HepG2 (cell line): ENCODE data around the gene ITPRIPL1. TPM values are rescaled to one million over a fixed set of nuclear protein-coding genes. Genes with fewer than 3 reads are reported as not detected.

Experiments
- ATAC-seq: fragments of 200-7000 bp; cut with Tn5 transposase; 3 replicates; pipeline ENCODE4 v1.9.1; 2020; ENCODE audit warnings: mild to moderate bottlenecking, moderate library complexity
- BruUV-seq: library from RNA; stranded (reverse); fragments of 400-500 nt; replicated peaks from 2 replicates; lab custom pipeline; 2021; lab: Mats Ljungman, UMichigan
- CTCF ChIA-PET: fragments of 300-600 bp; formaldehyde crosslinking; extraction: SDS; loops from one replicate; lab custom pipeline; 2021; ENCODE audit warnings: low total read pairs, inconsistent platforms, low intra/inter-chr PET ratio; lab: Yijun Ruan, JAX
- POLR2A ChIA-PET: fragments of 350-600 bp; sonication (Branson Sonifier 250); formaldehyde crosslinking; loops from one replicate; lab custom pipeline; 2020; ENCODE audit warnings: antibody characterized with exemption, inconsistent platforms; lab: Yijun Ruan, JAX
- DNase-seq: peaks from one replicate; pipeline ENCODE4 v3.0.0-alpha.2; 2015; ENCODE audit warnings: low spot score
- FAIRE-seq: peaks from 3 replicates; lab custom pipeline; 2011; peaks lifted over from hg19 to GRCh38; lab: Jason Lieb, UNC
- H2AFZ ChIP-seq: one replicate; pipeline ENCODE4 v1.6.1; 2011; ENCODE audit warnings: low read length, inconsistent platforms
- H3K27ac ChIP-seq: fragments of 300-600 bp; 3 replicates; pipeline ENCODE4 v1.8.0; 2011; ENCODE audit warnings: mixed run types, mild to moderate bottlenecking, mixed read lengths, low read length, inconsistent platforms; ENCODE audit not compliant: insufficient read depth; ENCODE audit errors: extremely low read length
- H3K27me3 ChIP-seq, 2 experiments: fragments of 200-600 bp in 1 of 2; 2 replicates in 1 of 2; 3 replicates in 1 of 2; pipeline versions ENCODE4 v1.6.0 to v1.8.0; 2011; ENCODE audit warnings: low read length in 2 of 2, mild to moderate bottlenecking in 2 of 2, moderate library complexity in 2 of 2, inconsistent platforms in 1 of 2; ENCODE audit not compliant: insufficient read depth in 2 of 2, control insufficient read depth in 1 of 2
- H3K36me3 ChIP-seq, 2 experiments: fragments of 200-600 bp in 1 of 2; replicated peaks in 1 of 2; 2 replicates in 1 of 2; 3 replicates in 1 of 2; pipeline versions ENCODE4 v1.5.1 to v1.8.0; 2011; ENCODE audit warnings: low read length in 2 of 2, inconsistent platforms in 1 of 2; ENCODE audit not compliant: insufficient read depth in 2 of 2, control insufficient read depth in 1 of 2
- H3K4me1 ChIP-seq: 2 replicates; pipeline ENCODE4 v1.5.1; 2012; ENCODE audit warnings: low read length, inconsistent platforms; ENCODE audit not compliant: insufficient read depth
- H3K4me2 ChIP-seq: 2 replicates; pipeline ENCODE4 v1.6.0; 2011; ENCODE audit warnings: low read depth, low read length, inconsistent platforms
- H3K4me3 ChIP-seq, 3 experiments: fragments of 200-600 bp in 1 of 3; sonication (generic), shearing (Covaris generic) in 1 of 3; replicated peaks in 1 of 3; 2 replicates each; pipeline ENCODE4 v1.5.1; 2011 to 2016; ENCODE audit warnings: low read length in 3 of 3, inconsistent platforms in 2 of 3, low read depth in 2 of 3, mild to moderate bottlenecking in 2 of 3, control low read depth in 1 of 3, mixed read lengths in 1 of 3; ENCODE audit not compliant: insufficient read depth in 1 of 3
- H3K79me2 ChIP-seq: one replicate; pipeline ENCODE4 v1.6.1; 2011; ENCODE audit warnings: low read length, inconsistent platforms; ENCODE audit not compliant: insufficient read depth
- H3K9ac ChIP-seq: 2 replicates; pipeline ENCODE4 v1.6.0; 2011; ENCODE audit warnings: mild to moderate bottlenecking, low read depth, low read length, inconsistent platforms; ENCODE audit not compliant: insufficient read depth
- H3K9me3 ChIP-seq: 2 replicates; pipeline ENCODE4 v1.5.1; 2012; ENCODE audit warnings: mild to moderate bottlenecking, low read length
- H4K20me1 ChIP-seq: 2 replicates; pipeline ENCODE4 v1.6.0; 2011; ENCODE audit warnings: inconsistent platforms, mild to moderate bottlenecking, low read length, moderate library complexity; ENCODE audit not compliant: insufficient read depth
- CREM ChIP-seq, 2 experiments: sonication (generic) in 1 of 2; formaldehyde crosslinking in 1 of 2; IDR thresholded peaks; 2 replicates each; pipeline versions ENCODE4 v1.4.0 to v1.6.1; 2016 to 2020; ENCODE audit warnings: antibody characterized with exemption in 1 of 2, mild to moderate bottlenecking in 1 of 2, missing genetic modification reagents in 1 of 2
- DPF2 ChIP-seq: sonication (generic); formaldehyde crosslinking; IDR thresholded peaks from 2 replicates; pipeline ENCODE4 v1.4.0; 2020; ENCODE audit warnings: mild to moderate bottlenecking, low read depth, missing genetic modification reagents, borderline replicate concordance
- HOXA7 ChIP-seq: sonication (generic); formaldehyde crosslinking; IDR thresholded peaks from 2 replicates; pipeline ENCODE4 v1.8.1; 2022; ENCODE audit warnings: mild to moderate bottlenecking, missing genetic modification reagents, moderate library complexity
- KMT2A ChIP-seq: sonication (generic); formaldehyde crosslinking; IDR thresholded peaks from 2 replicates; pipeline ENCODE4 v1.4.0; 2020; ENCODE audit warnings: missing genetic modification reagents
- REXO4 ChIP-seq: sonication (generic); formaldehyde crosslinking; IDR thresholded peaks from 2 replicates; pipeline ENCODE4 v1.8.0; 2022; ENCODE audit warnings: missing genetic modification reagents, mild to moderate bottlenecking, borderline replicate concordance
- U2AF2 ChIP-seq: fragments of 200-400 bp; formaldehyde crosslinking; IDR thresholded peaks from 2 replicates; pipeline ENCODE4 v1.6.1; 2017; ENCODE audit warnings: low read depth, mild to moderate bottlenecking, low read length
- YEATS4 ChIP-seq: sonication (generic); formaldehyde crosslinking; IDR thresholded peaks from 2 replicates; pipeline ENCODE4 v1.4.0; 2020; ENCODE audit warnings: missing genetic modification reagents, borderline replicate concordance
- ZNF343 ChIP-seq: sonication (generic); formaldehyde crosslinking; IDR thresholded peaks from 2 replicates; pipeline ENCODE4 v1.4.0; 2020; ENCODE audit warnings: mild to moderate bottlenecking, missing genetic modification reagents
- ZNF557 ChIP-seq: sonication (generic); formaldehyde crosslinking; IDR thresholded peaks from 2 replicates; pipeline ENCODE4 v1.4.0; 2020; ENCODE audit warnings: missing genetic modification reagents
- ZNF564 ChIP-seq: sonication (generic); formaldehyde crosslinking; IDR thresholded peaks from 2 replicates; pipeline ENCODE4 v1.8.1; 2023; ENCODE audit warnings: mild to moderate bottlenecking, missing genetic modification reagents
- WGBS: methylation state at CpG from one replicate; pipeline ENCODE4 v1.1.6; 2017; ENCODE audit warnings: low lambda C conversion rate; 5-methylcytosine and 5-hydroxymethylcytosine counted together
- in situ Hi-C: cut with HindIII; loops from 2 replicates; pipeline ENCODE4 v1.10.0; 2017; ENCODE audit warnings: low pct_unique_long_range_greater_than_20kb; ENCODE audit not compliant: extremely low pct_ligation_motif_present
- intact Hi-C: fragments of 100-400 bp; cut with micrococcal nuclease; formaldehyde crosslinking; loops from one replicate; pipeline ENCODE4 v1.10.0; 2022; ENCODE audit not compliant: unreplicated experiment
- polyA plus RNA-seq, 8 experiments: library from polyadenylated mRNA; depleted of rRNA in 3 of 8; stranded (reverse) in 7 of 8; unstranded in 1 of 8; fragments of >200 nt; fragmentation: Illumina TruSeq in 4 of 8; extraction: Trizol in 4 of 8; gene quantifications; 2 replicates each; pipeline versions ENCODE4 v1.2.1 to v1.2.3, GENCODE V29; 2011 to 2016; ENCODE audit warnings: low read depth in 4 of 8, missing spikeins in 1 of 8, mixed read lengths in 1 of 8; ENCODE audit not compliant: insufficient read depth in 1 of 8
- total RNA-seq, 5 experiments: library from RNA; depleted of rRNA; stranded (reverse); fragments of >200 nt; fragmentation: Illumina TruSeq; extraction: Trizol; gene quantifications; 2 replicates each; pipeline ENCODE4 v1.2.3, GENCODE V29; 2016; ENCODE audit warnings: low read depth in 1 of 5
- TF ChIP-seq, protein P1 (sequence below): sonication (generic); formaldehyde crosslinking; IDR thresholded peaks from 2 replicates; pipeline ENCODE4 v1.8.1; 2023; ENCODE audit warnings: mild to moderate bottlenecking, missing genetic modification reagents
- TF ChIP-seq, protein P2 (sequence below): sonication (generic); formaldehyde crosslinking; IDR thresholded peaks from 2 replicates; pipeline ENCODE4 v1.5.0; 2020; ENCODE audit warnings: missing genetic modification reagents

The ITPRIPL1 gene
- total and polyA plus RNA-seq, 2 of the 13 experiments (the other 11 are each of a cell fraction or from before 2014, with no cell fraction given): 4.3 to 11.7 TPM

DNA sequence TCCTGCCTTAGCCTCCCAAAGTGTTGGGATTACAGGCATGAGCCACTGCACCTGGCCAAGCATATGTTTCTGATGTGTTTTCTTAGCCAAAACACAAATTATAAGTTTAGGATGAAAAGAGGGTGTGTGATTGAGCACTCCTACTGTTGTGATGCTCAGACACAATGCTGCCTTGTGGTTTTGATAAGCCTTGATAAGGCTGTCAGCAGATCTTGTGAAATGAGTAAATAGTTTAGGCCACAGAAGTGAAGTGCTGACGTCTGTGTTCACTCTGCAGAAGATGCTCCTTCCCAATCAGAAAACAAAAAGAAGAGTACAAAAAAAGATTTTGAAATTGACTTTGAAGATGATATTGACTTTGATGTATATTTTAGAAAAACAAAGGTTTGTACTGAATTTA lies 34.7 kb downstream of the ITPRIPL1 start:
- Histone ChIP-seq H3K27ac (no peak overlapping the region), H3K9me3 (no peaks in the 10 kb centered on the region), H4K20me1 (no peaks in the 10 kb centered on the region), H3K4me1 (peaks cover 6% of the 10 kb centered on the region; the same call in 1 of the 2 replicates), H3K4me2 (no peak overlapping the region), H3K9ac (no peak overlapping the region), H3K36me3 (peaks cover 18 to 78% of the 10 kb centered on the region in 2 experiments), H3K79me2 (no peaks in the 10 kb centered on the region), H3K4me3 (no peak overlapping the region), H3K27me3 (no peaks in the 10 kb centered on the region), H2AFZ (no peak overlapping the region)
- intact Hi-C loops: no loop called here
- FAIRE-seq (no peak), ATAC-seq (no peak), DNase-seq (no peak)
- ChIA-PET POLR2A (interaction anchor here (0.8 kb wide), 1 partner anchor 24 kb away, joined by 3 read pairs; the partner anchor contains the start of gene NCAPH), CTCF (interaction anchor here (1.8 kb wide), 1 partner anchor 149 kb away, joined by 8 read pairs; no protein-coding TSS in a partner anchor)
- WGBS: 81% methylated on average over 1 of the region's 1 CpG
- in situ Hi-C loops: no loop called here
- TF ChIP-seq CREM (IDR thresholded peaks at IDR 0.05) (no peak), CREM (CRISPR knock-in tag; IDR thresholded peaks at IDR 0.05) (no peak), ZNF564 (CRISPR knock-in tag) (no peak), REXO4 (CRISPR knock-in tag) (no peak), YEATS4 (CRISPR knock-in tag) (no peak), U2AF2 (no peak), KMT2A (no peak), ZNF343 (CRISPR knock-in tag) (no peak), DPF2 (CRISPR knock-in tag) (no peak), ZNF557 (CRISPR knock-in tag) (no peak), HOXA7 (no peak)
- TF ChIP-seq, protein P1, sequence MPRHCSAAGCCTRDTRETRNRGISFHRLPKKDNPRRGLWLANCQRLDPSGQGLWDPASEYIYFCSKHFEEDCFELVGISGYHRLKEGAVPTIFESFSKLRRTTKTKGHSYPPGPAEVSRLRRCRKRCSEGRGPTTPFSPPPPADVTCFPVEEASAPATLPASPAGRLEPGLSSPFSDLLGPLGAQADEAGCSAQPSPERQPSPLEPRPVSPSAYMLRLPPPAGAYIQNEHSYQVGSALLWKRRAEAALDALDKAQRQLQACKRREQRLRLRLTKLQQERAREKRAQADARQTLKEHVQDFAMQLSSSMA (CRISPR knock-in tag): no peak
- TF ChIP-seq, protein P2, sequence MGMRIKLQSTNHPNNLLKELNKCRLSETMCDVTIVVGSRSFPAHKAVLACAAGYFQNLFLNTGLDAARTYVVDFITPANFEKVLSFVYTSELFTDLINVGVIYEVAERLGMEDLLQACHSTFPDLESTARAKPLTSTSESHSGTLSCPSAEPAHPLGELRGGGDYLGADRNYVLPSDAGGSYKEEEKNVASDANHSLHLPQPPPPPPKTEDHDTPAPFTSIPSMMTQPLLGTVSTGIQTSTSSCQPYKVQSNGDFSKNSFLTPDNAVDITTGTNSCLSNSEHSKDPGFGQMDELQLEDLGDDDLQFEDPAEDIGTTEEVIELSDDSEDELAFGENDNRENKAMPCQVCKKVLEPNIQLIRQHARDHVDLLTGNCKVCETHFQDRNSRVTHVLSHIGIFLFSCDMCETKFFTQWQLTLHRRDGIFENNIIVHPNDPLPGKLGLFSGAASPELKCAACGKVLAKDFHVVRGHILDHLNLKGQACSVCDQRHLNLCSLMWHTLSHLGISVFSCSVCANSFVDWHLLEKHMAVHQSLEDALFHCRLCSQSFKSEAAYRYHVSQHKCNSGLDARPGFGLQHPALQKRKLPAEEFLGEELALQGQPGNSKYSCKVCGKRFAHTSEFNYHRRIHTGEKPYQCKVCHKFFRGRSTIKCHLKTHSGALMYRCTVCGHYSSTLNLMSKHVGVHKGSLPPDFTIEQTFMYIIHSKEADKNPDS (CRISPR knock-in tag): no peak
- BruUV-seq: no TSS peak
